HepG2 (cell line): ENCODE results near the gene POU2F1. TPM values are rescaled to one million over a fixed set of nuclear protein-coding genes. Genes with fewer than 3 reads are reported as not detected.

ENCODE experiments used
- ARNT ChIP-seq: fragments of 450-650 bp; IDR thresholded peaks from 2 replicates; pipeline ENCODE4 v1.6.1; 2017
- CEBPG ChIP-seq: IDR thresholded peaks from 2 replicates; pipeline ENCODE4 v1.6.1; 2016
- DRAP1 ChIP-seq: IDR thresholded peaks from 2 replicates; pipeline ENCODE4 v1.6.1; 2016; ENCODE audit warnings: missing genetic modification reagents, missing compliant biosample characterization
- ELF3 ChIP-seq: IDR thresholded peaks from 2 replicates; pipeline ENCODE4 v1.6.1; 2016; ENCODE audit warnings: missing genetic modification reagents, missing compliant biosample characterization
- ELF4 ChIP-seq: sonication (generic); formaldehyde crosslinking; IDR thresholded peaks from 2 replicates; pipeline ENCODE4 v1.5.0; 2020; ENCODE audit warnings: missing genetic modification reagents, mild to moderate bottlenecking, moderate library complexity, borderline replicate concordance
- FOXP4 ChIP-seq: sonication (generic); formaldehyde crosslinking; IDR thresholded peaks from 2 replicates; pipeline ENCODE4 v1.4.0; 2020; ENCODE audit warnings: missing genetic modification reagents
- GLI4 ChIP-seq: sonication (generic); formaldehyde crosslinking; IDR thresholded peaks from 2 replicates; pipeline ENCODE4 v1.5.1; 2020; ENCODE audit warnings: missing genetic modification reagents, mild to moderate bottlenecking, moderate library complexity, borderline replicate concordance
- HDAC1 ChIP-seq: sonication (generic); formaldehyde crosslinking; IDR thresholded peaks from 2 replicates; pipeline ENCODE4 v1.5.1; 2020; ENCODE audit warnings: mild to moderate bottlenecking, missing genetic modification reagents
- HIVEP1 ChIP-seq: sonication (generic); formaldehyde crosslinking; IDR thresholded peaks from 2 replicates; pipeline ENCODE4 v1.4.0; 2020; ENCODE audit warnings: mild to moderate bottlenecking, missing genetic modification reagents
- HMG20A ChIP-seq: IDR thresholded peaks from 2 replicates; pipeline ENCODE4 v1.6.1; 2016; ENCODE audit warnings: borderline replicate concordance
- HOXA5 ChIP-seq: sonication (generic); formaldehyde crosslinking; IDR thresholded peaks from 2 replicates; pipeline ENCODE4 v1.4.0; 2020; ENCODE audit warnings: missing genetic modification reagents
- MIXL1 ChIP-seq: IDR thresholded peaks from 2 replicates; pipeline ENCODE4 v1.6.1; 2016
- MYPOP ChIP-seq: sonication (generic); formaldehyde crosslinking; IDR thresholded peaks from 2 replicates; pipeline ENCODE4 v1.8.1; 2023; ENCODE audit warnings: mild to moderate bottlenecking, moderate library complexity, missing genetic modification reagents
- RARA ChIP-seq: IDR thresholded peaks from 2 replicates; pipeline ENCODE4 v1.6.1; 2016; ENCODE audit warnings: missing genetic modification reagents, missing compliant biosample characterization
- REPIN1 ChIP-seq: sonication (generic); formaldehyde crosslinking; IDR thresholded peaks from 2 replicates; pipeline ENCODE4 v1.8.0; 2022; ENCODE audit warnings: missing genetic modification reagents, low read depth, mild to moderate bottlenecking, borderline replicate concordance
- TP53 ChIP-seq: sonication (generic); formaldehyde crosslinking; conservative IDR thresholded peaks from 2 replicates; pipeline ENCODE4 v1.4.0; 2020; ENCODE audit warnings: missing genetic modification reagents
- YEATS4 ChIP-seq: sonication (generic); formaldehyde crosslinking; IDR thresholded peaks from 2 replicates; pipeline ENCODE4 v1.4.0; 2020; ENCODE audit warnings: missing genetic modification reagents, borderline replicate concordance
- ZFP37 ChIP-seq: sonication (generic); formaldehyde crosslinking; IDR thresholded peaks from 2 replicates; pipeline ENCODE4 v1.4.0; 2020; ENCODE audit warnings: missing genetic modification reagents, borderline replicate concordance
- ZNF253 ChIP-seq: sonication (generic); formaldehyde crosslinking; IDR thresholded peaks from 2 replicates; pipeline ENCODE4 v1.8.0; 2022; ENCODE audit warnings: mild to moderate bottlenecking, missing genetic modification reagents, borderline replicate concordance
- ZNF292 ChIP-seq: sonication (generic); formaldehyde crosslinking; IDR thresholded peaks from 2 replicates; pipeline ENCODE4 v1.8.1; 2022; ENCODE audit warnings: mild to moderate bottlenecking, low read depth, missing genetic modification reagents, borderline replicate concordance
- ZNF780A ChIP-seq: sonication (generic); formaldehyde crosslinking; IDR thresholded peaks from 2 replicates; pipeline ENCODE4 v1.8.0; 2022; ENCODE audit warnings: mild to moderate bottlenecking, missing genetic modification reagents, moderate library complexity
- polyA plus RNA-seq, 8 experiments: library from polyadenylated mRNA; depleted of rRNA in 3 of 8; stranded (reverse) in 7 of 8; unstranded in 1 of 8; fragments of >200 nt; fragmentation: Illumina TruSeq in 4 of 8; extraction: Trizol in 4 of 8; gene quantifications; 2 replicates each; pipeline versions ENCODE4 v1.2.1 to v1.2.3, GENCODE V29; 2011 to 2016; ENCODE audit warnings: low read depth in 4 of 8, missing spikeins in 1 of 8, mixed read lengths in 1 of 8; ENCODE audit not compliant: insufficient read depth in 1 of 8
- total RNA-seq, 5 experiments: library from RNA; depleted of rRNA; stranded (reverse); fragments of >200 nt; fragmentation: Illumina TruSeq; extraction: Trizol; gene quantifications; 2 replicates each; pipeline ENCODE4 v1.2.3, GENCODE V29; 2016; ENCODE audit warnings: low read depth in 1 of 5
- TF ChIP-seq, protein P1 (sequence below): IDR thresholded peaks from 2 replicates; pipeline ENCODE4 v1.6.1; 2012; ENCODE audit warnings: low read depth, low read length, improper control_type of control experiment
- TF ChIP-seq, protein P2 (sequence below): sonication (generic); formaldehyde crosslinking; IDR thresholded peaks from 2 replicates; pipeline ENCODE4 v1.4.0; 2020; ENCODE audit warnings: missing genetic modification reagents

The POU2F1 gene
- total and polyA plus RNA-seq, 2 of the 13 experiments (the other 11 are each of a cell fraction or from before 2014, with no cell fraction given): 10.2 to 13.0 TPM

- TF ChIP-seq, protein P1, sequence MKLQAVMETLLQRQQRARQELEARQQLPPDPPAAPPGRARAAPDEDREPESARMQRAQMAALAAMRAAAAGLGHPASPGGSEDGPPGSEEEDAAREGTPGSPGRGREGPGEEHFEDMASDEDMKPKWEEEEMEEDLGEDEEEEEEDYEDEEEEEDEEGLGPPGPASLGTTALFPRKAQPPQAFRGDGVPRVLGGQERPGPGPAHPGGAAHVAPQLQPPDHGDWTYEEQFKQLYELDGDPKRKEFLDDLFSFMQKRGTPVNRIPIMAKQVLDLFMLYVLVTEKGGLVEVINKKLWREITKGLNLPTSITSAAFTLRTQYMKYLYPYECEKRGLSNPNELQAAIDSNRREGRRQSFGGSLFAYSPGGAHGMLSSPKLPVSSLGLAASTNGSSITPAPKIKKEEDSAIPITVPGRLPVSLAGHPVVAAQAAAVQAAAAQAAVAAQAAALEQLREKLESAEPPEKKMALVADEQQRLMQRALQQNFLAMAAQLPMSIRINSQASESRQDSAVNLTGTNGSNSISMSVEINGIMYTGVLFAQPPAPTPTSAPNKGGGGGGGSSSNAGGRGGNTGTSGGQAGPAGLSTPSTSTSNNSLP: peak; percentile 74
- TF ChIP-seq YEATS4 (CRISPR knock-in tag) (peak; percentile 61; the same call in 1 of the 2 replicates), ZNF780A (CRISPR knock-in tag) (no peak), GLI4 (CRISPR knock-in tag) (0 out of 2 replicates have a peak, but pooled peaks have one; percentile 47), ZNF253 (no peak), HMG20A (CRISPR knock-in tag) (peak; percentile 77), ELF3 (CRISPR knock-in tag) (peak; percentile 98), ARNT (no peak), MIXL1 (CRISPR knock-in tag) (peak; percentile 73; the same call in 1 of the 2 replicates), HIVEP1 (no peak), ELF4 (no peak), ZFP37 (CRISPR knock-in tag) (peak; percentile 29; the same call in 1 of the 2 replicates), FOXP4 (CRISPR knock-in tag) (peak; percentile 86), HDAC1 (CRISPR knock-in tag) (peak; percentile 74), RARA (CRISPR knock-in tag) (peak; percentile 57), HOXA5 (0 out of 2 replicates have a peak, but pooled peaks have one; percentile 62), MYPOP (CRISPR knock-in tag) (0 out of 2 replicates have a peak, but pooled peaks have one; percentile 29), DRAP1 (CRISPR knock-in tag) (peak; percentile 54; the same call in 1 of the 2 replicates), ZNF292 (CRISPR knock-in tag) (peak; percentile 54), CEBPG (CRISPR knock-in tag) (peak; percentile 95), REPIN1 (peak; percentile 49; the same call in 1 of the 2 replicates), TP53 (no peak)
- TF ChIP-seq, protein P2, sequence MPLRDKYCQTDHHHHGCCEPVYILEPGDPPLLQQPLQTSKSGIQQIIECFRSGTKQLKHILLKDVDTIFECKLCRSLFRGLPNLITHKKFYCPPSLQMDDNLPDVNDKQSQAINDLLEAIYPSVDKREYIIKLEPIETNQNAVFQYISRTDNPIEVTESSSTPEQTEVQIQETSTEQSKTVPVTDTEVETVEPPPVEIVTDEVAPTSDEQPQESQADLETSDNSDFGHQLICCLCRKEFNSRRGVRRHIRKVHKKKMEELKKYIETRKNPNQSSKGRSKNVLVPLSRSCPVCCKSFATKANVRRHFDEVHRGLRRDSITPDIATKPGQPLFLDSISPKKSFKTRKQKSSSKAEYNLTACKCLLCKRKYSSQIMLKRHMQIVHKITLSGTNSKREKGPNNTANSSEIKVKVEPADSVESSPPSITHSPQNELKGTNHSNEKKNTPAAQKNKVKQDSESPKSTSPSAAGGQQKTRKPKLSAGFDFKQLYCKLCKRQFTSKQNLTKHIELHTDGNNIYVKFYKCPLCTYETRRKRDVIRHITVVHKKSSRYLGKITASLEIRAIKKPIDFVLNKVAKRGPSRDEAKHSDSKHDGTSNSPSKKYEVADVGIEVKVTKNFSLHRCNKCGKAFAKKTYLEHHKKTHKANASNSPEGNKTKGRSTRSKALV (CRISPR knock-in tag): no peak
Measured at GRCh38 chr1:167297222-167298214, 76.8 kb downstream of the POU2F1 start (continued).
